Smooth muscle cell (in vitro differentiated cells): ENCODE measurements around the gene CSF3. TPM values are rescaled to one million over a fixed set of nuclear protein-coding genes. Genes with fewer than 3 reads are reported as not detected.

Experiments
- DNase-seq: peaks from one replicate; lab custom pipeline; 2025; ENCODE audit not compliant: unreplicated experiment; lab: John Stamatoyannopoulos, UW
- H2AFZ ChIP-seq: fragments of 200-600 bp; sonication (generic); 2 replicates; pipeline ENCODE4 v1.6.0; 2016; ENCODE audit warnings: antibody characterized with exemption, low read depth, mild to moderate bottlenecking
- H3F3A ChIP-seq: fragments of 200-600 bp; sonication (generic); 2 replicates; pipeline ENCODE4 v1.6.0; 2017; ENCODE audit warnings: antibody characterized with exemption, low read depth
- H3K27ac ChIP-seq: fragments of 200-600 bp; sonication (generic); 2 replicates; pipeline ENCODE4 v1.5.1; 2016; ENCODE audit warnings: low read depth, mild to moderate bottlenecking
- H3K27me3 ChIP-seq: fragments of 200-600 bp; sonication (generic); 2 replicates; pipeline ENCODE4 v1.6.1; 2016; ENCODE audit warnings: low read depth, mild to moderate bottlenecking
- H3K36me3 ChIP-seq: fragments of 200-600 bp; sonication (generic); 2 replicates; pipeline ENCODE4 v1.5.1; 2016; ENCODE audit warnings: low read depth
- H3K4me1 ChIP-seq: fragments of 200-600 bp; sonication (generic); 2 replicates; pipeline ENCODE4 v1.5.1; 2016; ENCODE audit warnings: low read depth
- H3K4me2 ChIP-seq: fragments of 200-600 bp; sonication (generic); 2 replicates; pipeline ENCODE4 v1.6.0; 2016; ENCODE audit warnings: mild to moderate bottlenecking
- H3K4me3 ChIP-seq: fragments of 200-600 bp; sonication (generic); 2 replicates; pipeline ENCODE4 v1.5.1; 2016; ENCODE audit warnings: mild to moderate bottlenecking
- H3K79me2 ChIP-seq: fragments of 200-600 bp; sonication (generic); 2 replicates; pipeline ENCODE4 v1.6.0; 2016; ENCODE audit warnings: low read depth, mild to moderate bottlenecking
- H3K9ac ChIP-seq: fragments of 200-600 bp; sonication (generic); 2 replicates; pipeline ENCODE4 v1.6.0; 2016; ENCODE audit warnings: low read depth
- H3K9me3 ChIP-seq: fragments of 200-600 bp; sonication (generic); replicated peaks from 2 replicates; pipeline ENCODE4 v1.5.1; 2016; ENCODE audit warnings: low read depth
- H4K20me1 ChIP-seq: fragments of 200-600 bp; sonication (generic); 2 replicates; pipeline ENCODE4 v1.6.0; 2016; ENCODE audit warnings: low read depth
- WGBS: methylation state at CpG from one replicate; pipeline ENCODE4 v1.1.7; 2016; ENCODE audit warnings: low lambda C conversion rate; 5-methylcytosine and 5-hydroxymethylcytosine counted together
- polyA plus RNA-seq: library from polyadenylated mRNA; unstranded; fragments of >200 nt; fragmentation: Nextera tagmentation; extraction: Ambion mirVana; gene quantifications from 2 replicates; pipeline ENCODE4 v1.2.1, GENCODE V29; 2016
- total RNA-seq: library from RNA; depleted of rRNA; stranded (reverse); fragments of >200 nt; gene quantifications from 2 replicates; pipeline ENCODE4 v1.2.3, GENCODE V29; 2014
- TF ChIP-seq, protein P1 (sequence below): fragments of 200-600 bp; sonication (generic); IDR thresholded peaks from 2 replicates; pipeline ENCODE4 v1.5.1; 2017; ENCODE audit warnings: borderline replicate concordance, mild to moderate bottlenecking, antibody characterized with exemption; ENCODE audit not compliant: insufficient read depth, poor library complexity, severe bottlenecking

The CSF3 gene
- total and polyA plus RNA-seq, 2 experiments from 2014 or later: not detected

DNA sequence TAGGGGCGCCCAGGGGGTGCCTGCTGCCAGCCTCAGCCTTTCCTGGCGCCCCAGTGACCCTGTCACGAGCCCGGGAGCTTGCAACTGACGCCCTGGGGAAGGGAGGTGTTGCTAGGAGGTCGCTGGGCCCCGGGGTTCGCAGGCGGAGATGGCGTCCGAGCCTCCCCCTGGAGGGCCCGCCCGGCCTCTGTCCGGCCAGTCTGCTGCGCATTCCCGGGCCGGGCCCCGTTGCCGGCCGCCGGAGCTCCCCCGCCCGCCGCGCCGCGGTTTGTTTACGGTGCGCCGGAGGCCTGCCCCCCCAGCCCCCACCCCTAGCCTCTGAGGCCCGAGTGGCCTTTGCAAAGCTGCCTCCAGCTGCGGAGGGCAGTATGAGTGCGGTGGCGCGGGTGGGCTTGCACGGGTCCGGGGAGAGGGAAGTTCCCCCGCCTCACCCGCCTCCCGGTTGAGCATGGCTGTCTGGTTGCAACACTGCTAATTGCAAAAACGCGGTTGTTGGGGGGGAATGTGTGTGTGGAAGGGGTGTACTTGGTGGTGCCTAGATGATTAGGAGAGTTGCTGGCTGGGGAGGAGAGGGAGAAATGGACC lies 48.0 kb downstream of the CSF3 start:
- Histone ChIP-seq H4K20me1 (peaks cover 27% of the 10 kb centered on the region), H3K4me3 (peak overlapping the region; percentile 100), H3K79me2 (peaks cover 27% of the 10 kb centered on the region), H3F3A (no peaks in the 10 kb centered on the region), H2AFZ (peak overlapping the region; percentile 98), H3K27me3 (no peaks in the 10 kb centered on the region), H3K9me3 (no peaks in the 10 kb centered on the region), H3K27ac (peak overlapping the region; percentile 42), H3K36me3 (no peaks in the 10 kb centered on the region), H3K4me2 (peak overlapping the region; percentile 99), H3K9ac (peak overlapping the region; percentile 78), H3K4me1 (peaks cover 27% of the 10 kb centered on the region)
- TF ChIP-seq, protein P1, sequence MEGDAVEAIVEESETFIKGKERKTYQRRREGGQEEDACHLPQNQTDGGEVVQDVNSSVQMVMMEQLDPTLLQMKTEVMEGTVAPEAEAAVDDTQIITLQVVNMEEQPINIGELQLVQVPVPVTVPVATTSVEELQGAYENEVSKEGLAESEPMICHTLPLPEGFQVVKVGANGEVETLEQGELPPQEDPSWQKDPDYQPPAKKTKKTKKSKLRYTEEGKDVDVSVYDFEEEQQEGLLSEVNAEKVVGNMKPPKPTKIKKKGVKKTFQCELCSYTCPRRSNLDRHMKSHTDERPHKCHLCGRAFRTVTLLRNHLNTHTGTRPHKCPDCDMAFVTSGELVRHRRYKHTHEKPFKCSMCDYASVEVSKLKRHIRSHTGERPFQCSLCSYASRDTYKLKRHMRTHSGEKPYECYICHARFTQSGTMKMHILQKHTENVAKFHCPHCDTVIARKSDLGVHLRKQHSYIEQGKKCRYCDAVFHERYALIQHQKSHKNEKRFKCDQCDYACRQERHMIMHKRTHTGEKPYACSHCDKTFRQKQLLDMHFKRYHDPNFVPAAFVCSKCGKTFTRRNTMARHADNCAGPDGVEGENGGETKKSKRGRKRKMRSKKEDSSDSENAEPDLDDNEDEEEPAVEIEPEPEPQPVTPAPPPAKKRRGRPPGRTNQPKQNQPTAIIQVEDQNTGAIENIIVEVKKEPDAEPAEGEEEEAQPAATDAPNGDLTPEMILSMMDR: no peak
- WGBS: under 1% methylated on average over 36 of the region's 42 CpGs
- no peak for DNase-seq

- H3K79me2 ChIP-seq: peaks cover 28% of the 10 kb centered on the region
- DNase-seq: no peak
- peaks cover 27% of the 10 kb centered on the region for H4K20me1 ChIP-seq
- H3K4me3 ChIP-seq: peak overlapping the region; percentile 100
- WGBS: 64% methylated on average over 10 of the region's 10 CpGs
- TF ChIP-seq, protein P1: no peak
- no peaks in the 10 kb centered on the region for H3K27me3 ChIP-seq
- H3K9me3 ChIP-seq: no peaks in the 10 kb centered on the region
- H3K27ac ChIP-seq: no peak overlapping the region
- peaks cover 35% of the 10 kb centered on the region for H3K4me1 ChIP-seq
- no peaks in the 10 kb centered on the region for H3K36me3 ChIP-seq
- peak overlapping the region; percentile 99 for H3K4me2 ChIP-seq
- peak overlapping the region; percentile 78 for H3K9ac ChIP-seq
- no peak overlapping the region for H2AFZ ChIP-seq
- no peaks in the 10 kb centered on the region for H3F3A ChIP-seq
Measured at GRCh38 chr17:40063901-40064531, 48.8 kb downstream of the CSF3 start.

- TF ChIP-seq, protein P1: no peak
- Histone ChIP-seq H2AFZ (no peak overlapping the region), H3K36me3 (no peaks in the 10 kb centered on the region), H3K4me1 (peaks cover 46% of the 10 kb centered on the region), H4K20me1 (peaks cover 39% of the 10 kb centered on the region), H3K9me3 (no peaks in the 10 kb centered on the region), H3K27me3 (no peaks in the 10 kb centered on the region), H3K4me3 (peak overlapping the region; percentile 100), H3K27ac (peak overlapping the region; percentile 6), H3K4me2 (peak overlapping the region; percentile 99), H3K9ac (no peak overlapping the region), H3K79me2 (peaks cover 39% of the 10 kb centered on the region), H3F3A (no peaks in the 10 kb centered on the region)
- DNase-seq: no peak
- WGBS: 30% methylated on average over 10 of the region's 10 CpGs
Measured at GRCh38 chr17:40064971-40065768, 49.9 kb downstream of the CSF3 start.
